Lung (tissue), 12 donors: ENCODE measurements around the gene TMBIM6. TPM values are rescaled to one million over a fixed set of nuclear protein-coding genes. Genes with fewer than 3 reads are reported as not detected.

Experiments
- ATAC-seq: fragments of 200-7000 bp; cut with Tn5 transposase; one replicate; pipeline ENCODE4 v1.9.1; 2020; ENCODE audit warnings: moderate number of reproducible peaks; ENCODE audit not compliant: insufficient read depth, low FRiP score
- DNase-seq, 3 donors: peaks; one replicate each; pipeline ENCODE4 v3.0.0-alpha.2; 2013 to 2017
- H3K27ac ChIP-seq, 2 donors: one replicate each; pipeline ENCODE4 v1.5.1; 2013; ENCODE audit warnings: mild to moderate bottlenecking in 2 of 2, moderate library complexity in 2 of 2, control low read depth in 1 of 2, inconsistent platforms in 1 of 2, low read depth in 1 of 2, low read length in 1 of 2
- H3K27me3 ChIP-seq, 3 donors: one replicate each; pipeline ENCODE4 v1.5.1; 2013; ENCODE audit warnings: low read length in 2 of 3; ENCODE audit not compliant: control insufficient read depth in 3 of 3, insufficient read depth in 3 of 3
- H3K36me3 ChIP-seq, 4 donors: one replicate each; pipeline ENCODE4 v1.5.1; 2013; ENCODE audit warnings: low read length in 4 of 4, mild to moderate bottlenecking in 1 of 4, moderate library complexity in 1 of 4; ENCODE audit not compliant: control insufficient read depth in 4 of 4, insufficient read depth in 4 of 4
- H3K4me1 ChIP-seq, 5 donors: one replicate each; pipeline ENCODE4 v1.5.1; 2013; ENCODE audit warnings: low read length in 5 of 5, mild to moderate bottlenecking in 2 of 5, moderate library complexity in 1 of 5; ENCODE audit not compliant: control insufficient read depth in 5 of 5, insufficient read depth in 5 of 5
- H3K4me3 ChIP-seq: one replicate; pipeline ENCODE4 v1.5.1; 2013; ENCODE audit warnings: mild to moderate bottlenecking, control low read depth, moderate library complexity
- H3K9ac ChIP-seq, 2 donors: one replicate each; pipeline ENCODE4 v1.5.1; 2013; ENCODE audit warnings: low read length in 2 of 2, control low read depth in 1 of 2; ENCODE audit not compliant: insufficient read depth in 1 of 2
- H3K9me3 ChIP-seq, 4 donors: one replicate each; pipeline ENCODE4 v1.5.1; 2013; ENCODE audit warnings: low read length in 3 of 4, mild to moderate bottlenecking in 1 of 4, moderate library complexity in 1 of 4; ENCODE audit not compliant: control insufficient read depth in 4 of 4, insufficient read depth in 3 of 4
- CTCF ChIP-seq: IDR thresholded peaks from 2 replicates; pipeline ENCODE4 v1.5.1; 2012; ENCODE audit warnings: mild to moderate bottlenecking; ENCODE audit errors: control extremely low read depth, extremely low read depth
- WGBS, 2 donors: extraction: QIAGEN DNeasy Blood & Tissue Kit; methylation state at CpG; one replicate each; pipeline ENCODE4 v1.1.7; 2013; 5-methylcytosine and 5-hydroxymethylcytosine counted together
- polyA plus RNA-seq, 2 donors: library from polyadenylated mRNA; stranded (reverse); fragments of 200-250 nt; gene quantifications; one replicate each; pipeline ENCODE4 v1.2.1, GENCODE V29; 2013
- total RNA-seq, 2 donors: library from RNA; depleted of rRNA in 1 of 2; stranded (reverse); fragments of >200 nt in 1 of 2; gene quantifications; one replicate each; pipeline ENCODE4 v1.2.1, GENCODE V29; 2014 to 2021
- donor health status: control.
- donor health status: control.
- donor health status: Bipolar disorder and iron deficiency.
- donor health status: healthy.
- donor health status: DM: yes; HTN: yes; CAD: no.

TMBIM6 gene
- total and polyA plus RNA-seq, 4 donors = 231 to 661 (median 485) TPM

GRCh38 chr12:49796606-49797448 lies 55.5 kb downstream of the TMBIM6 start:
- Histone ChIP-seq H3K9me3 (no peaks in the 10 kb centered on the region), H3K27me3 (no peaks in the 10 kb centered on the region), H3K36me3 (peaks cover 8 to 66% (median 22%) of the 10 kb centered on the region in 4 donors), H3K27ac (no peak overlapping the region), H3K9ac (no peak overlapping the region), H3K4me3 (no peak overlapping the region), H3K4me1 (peaks cover 0 to 7% (median 0%) of the 10 kb centered on the region in 5 donors)
- no peak for TF ChIP-seq CTCF
- DNase-seq (no peak), ATAC-seq (no peak)
- WGBS, 2 donors = 90 to 92% methylated on average over 17 of the region's 17 CpGs

GRCh38 chr12:49797449-49797776 lies 56.1 kb downstream of the TMBIM6 start:
- Histone ChIP-seq H3K4me3 (no peak overlapping the region), H3K9me3 (no peaks in the 10 kb centered on the region), H3K27ac (no peak overlapping the region), H3K4me1 (peaks cover 0 to 6% (median 0%) of the 10 kb centered on the region in 5 donors), H3K27me3 (no peaks in the 10 kb centered on the region), H3K36me3 (peaks cover 8 to 64% (median 23%) of the 10 kb centered on the region in 4 donors), H3K9ac (no peak overlapping the region)
- no peak for ATAC-seq
- 67 to 77% methylated on average over 2 of the region's 2 CpGs for WGBS, 2 donors
- DNase-seq = no peak
- TF ChIP-seq CTCF = no peak

GRCh38 chr12:49798248-49798647 lies 56.9 kb downstream of the TMBIM6 start:
- Histone ChIP-seq H3K36me3 (peaks cover 8 to 67% (median 29%) of the 10 kb centered on the region in 4 donors), H3K4me1 (peaks cover 0 to 6% (median 0%) of the 10 kb centered on the region in 5 donors), H3K9ac (no peak overlapping the region), H3K27me3 (no peaks in the 10 kb centered on the region), H3K27ac (no peak overlapping the region), H3K4me3 (no peak overlapping the region), H3K9me3 (no peaks in the 10 kb centered on the region)
- 87 to 95% methylated on average over 7 of the region's 7 CpGs for WGBS, 2 donors
- TF ChIP-seq CTCF = no peak
- ATAC-seq = no peak
- DNase-seq = no peak
